GM20431 (cell line): Measurements from ENCODE around the gene EXOC3L4.
"Not testable (repeated sequence)": the region's sequence is repeated elsewhere in the genome, so short reads cannot be mapped to it uniquely, and the experiment has no call there.

Experiments used
- in situ Hi-C: fragments of 300-500 bp; cut with MseI, MboI; formaldehyde crosslinking; loops from one replicate; pipeline ENCODE4 v1.15.0; 2020; ENCODE audit warnings: low sequenced_read_pairs; ENCODE audit not compliant: unreplicated experiment

The EXOC3L4 gene

DNA sequence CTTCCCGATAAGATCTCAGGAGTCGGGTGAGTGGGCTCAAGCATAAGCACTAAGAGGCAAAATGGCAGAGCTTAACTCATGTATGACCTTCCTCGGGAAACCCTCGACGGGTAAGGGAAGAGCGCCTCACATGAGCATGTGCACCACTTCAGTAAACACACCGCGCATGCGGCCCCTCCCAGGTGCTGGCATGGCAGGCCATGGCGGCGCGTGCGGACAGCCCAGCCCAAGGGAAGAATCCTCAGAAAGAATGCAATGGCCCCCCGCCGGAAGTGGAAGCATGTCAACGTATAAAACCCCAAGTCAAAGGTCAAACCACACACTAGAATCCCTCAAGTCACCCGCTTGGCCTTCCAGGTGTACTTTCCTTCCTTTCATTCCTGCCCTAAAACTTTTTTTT lies 22.1 kb downstream of the EXOC3L4 start:
- in situ Hi-C loops, result no loop called here

DNA sequence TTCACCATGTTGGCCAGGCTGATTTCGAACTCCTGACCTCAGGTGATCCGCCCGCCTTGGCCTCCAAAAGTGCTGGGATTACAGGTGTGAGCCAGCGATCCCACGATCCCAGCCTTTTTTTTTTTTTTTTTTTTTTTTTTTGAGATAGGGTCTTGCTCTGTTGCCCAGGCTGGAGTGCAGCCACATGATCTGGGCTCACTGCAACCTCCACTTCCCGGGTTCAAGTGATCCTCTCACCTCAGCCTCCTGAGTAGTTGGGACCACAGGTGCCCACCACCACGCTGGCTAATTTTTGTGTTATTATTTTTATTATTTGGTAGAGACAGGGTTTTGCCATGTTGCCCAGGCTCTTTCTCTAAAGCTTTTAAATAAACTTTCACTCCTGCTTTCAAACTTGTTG lies 23.0 kb downstream of the EXOC3L4 start:
- in situ Hi-C loops, result not testable (repeated sequence)

DNA sequence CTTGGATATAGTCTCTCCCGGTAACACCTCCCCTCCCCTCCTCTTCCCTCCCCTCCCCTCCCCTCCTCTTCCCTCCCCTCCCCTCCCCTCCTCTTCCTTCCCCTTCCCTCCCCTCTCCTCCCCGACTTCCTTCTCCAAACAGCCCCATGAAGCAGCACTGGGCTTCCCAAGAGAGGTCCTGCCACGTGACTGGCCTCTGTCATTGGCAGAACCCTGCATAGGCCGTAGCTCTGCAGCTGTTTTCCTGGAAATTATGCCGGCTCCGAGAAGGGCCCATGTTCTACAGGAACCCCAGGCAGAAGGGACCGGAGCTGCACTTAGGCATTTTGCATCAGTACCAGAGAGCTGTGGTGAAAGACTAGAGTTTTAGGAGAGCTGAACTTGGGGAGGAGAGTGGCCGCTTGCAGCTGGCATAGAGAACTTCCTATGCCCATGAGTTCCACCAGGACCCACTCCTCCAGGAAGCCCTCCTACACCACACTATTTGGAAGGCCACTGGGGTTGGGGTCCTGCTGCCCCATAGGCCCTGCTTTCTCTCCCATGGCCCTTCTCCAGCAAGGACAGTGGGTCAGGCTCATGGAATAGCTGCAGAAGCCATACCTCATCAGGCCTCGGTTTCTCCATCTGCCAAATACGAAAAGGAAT lies 23.6 kb downstream of the EXOC3L4 start:
- in situ Hi-C loops, result no loop called here

DNA sequence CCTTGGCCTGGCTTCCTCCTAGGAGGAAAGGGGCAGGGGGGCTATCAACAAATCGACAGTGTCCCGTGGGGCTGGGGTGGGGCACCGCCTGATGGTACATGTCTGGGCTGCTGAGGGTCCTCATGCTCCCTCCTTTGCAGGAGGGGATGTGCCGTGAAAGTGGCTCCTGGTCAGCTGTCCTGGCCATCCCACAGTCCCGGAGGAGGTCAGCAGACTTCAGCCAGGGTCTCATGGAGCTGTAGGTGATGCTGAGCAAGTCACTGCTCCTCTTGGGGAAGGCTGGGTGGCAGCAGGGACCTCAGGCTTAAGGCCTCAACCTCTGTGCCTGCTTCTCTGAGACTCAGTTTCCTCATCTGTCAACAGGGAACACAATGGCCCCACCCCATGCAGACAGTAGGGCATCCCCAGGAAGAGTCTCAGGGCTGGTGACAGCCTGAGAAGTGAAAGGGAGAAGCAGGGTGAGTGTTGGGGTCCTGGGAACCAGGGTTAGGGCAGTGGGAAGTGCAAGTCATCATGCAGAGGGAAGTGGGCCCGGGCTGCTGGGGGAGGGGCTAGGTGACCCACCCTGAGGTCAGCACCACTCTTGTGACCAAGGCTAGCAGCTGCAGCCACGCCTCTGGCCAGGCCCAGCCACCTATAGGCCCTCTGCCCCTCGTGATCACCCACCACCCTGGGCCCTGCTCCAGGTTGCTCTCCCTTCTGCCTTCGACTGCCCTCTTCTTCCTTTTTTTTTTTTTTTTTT lies 24.3 kb downstream of the EXOC3L4 start:
- in situ Hi-C loops, result no loop called here

DNA sequence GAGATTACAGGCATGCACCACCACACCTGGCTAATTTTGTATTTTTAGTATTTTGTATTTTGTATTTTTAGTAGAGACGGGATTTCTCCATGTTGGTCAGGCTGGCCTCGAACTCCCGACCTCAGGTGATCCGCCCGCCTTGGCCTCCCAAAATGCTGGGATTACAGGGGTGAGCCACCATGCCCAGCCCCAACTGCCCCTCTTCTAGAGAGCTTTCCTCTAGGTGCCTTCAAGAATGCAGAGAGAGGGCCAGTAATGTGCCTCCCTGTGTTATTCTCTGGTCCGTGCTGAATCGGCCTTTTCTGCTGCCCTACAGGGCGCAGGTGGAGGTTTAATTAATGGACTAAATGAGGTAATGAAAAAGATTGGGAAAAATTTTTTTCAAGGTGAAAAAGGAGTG lies 25.0 kb downstream of the EXOC3L4 start:
- in situ Hi-C loops, result not testable (repeated sequence)

DNA sequence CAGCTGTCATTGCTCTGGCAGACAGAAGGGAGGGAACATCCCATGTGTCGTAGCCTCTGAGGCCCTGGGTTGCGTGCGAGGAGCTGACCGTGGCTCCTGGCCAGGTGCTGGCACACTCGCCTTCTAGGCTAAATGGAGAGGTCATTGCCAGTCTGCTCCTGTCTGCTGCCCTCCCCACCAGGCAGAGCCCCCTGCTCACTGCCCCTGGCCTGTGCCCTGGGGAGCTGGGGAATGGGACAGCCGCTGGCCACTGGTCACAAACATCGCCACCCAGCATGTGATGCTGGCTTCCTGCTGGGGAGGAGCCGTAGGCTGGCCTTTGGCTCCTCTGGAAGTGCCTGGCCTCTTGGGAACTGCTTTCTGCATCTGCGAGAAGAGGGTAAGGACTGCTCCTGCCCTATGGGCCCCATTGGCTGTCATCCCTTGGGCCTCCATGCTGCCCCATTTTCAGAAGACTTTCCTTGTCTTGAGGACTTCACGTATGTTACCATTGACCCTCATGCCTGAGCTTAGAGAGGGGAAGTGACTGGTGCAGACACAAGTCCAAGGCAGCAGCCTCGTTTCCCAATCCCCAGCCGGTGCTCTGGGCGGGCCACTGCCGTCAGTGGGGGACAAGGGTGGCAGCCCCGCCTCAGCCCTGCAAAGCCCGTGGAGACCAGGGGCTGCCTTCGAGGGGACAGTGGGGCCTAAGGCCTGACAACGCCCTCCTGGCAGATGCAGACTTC lies 26.8 kb downstream of the EXOC3L4 start:
- in situ Hi-C loops, result no loop called here

DNA sequence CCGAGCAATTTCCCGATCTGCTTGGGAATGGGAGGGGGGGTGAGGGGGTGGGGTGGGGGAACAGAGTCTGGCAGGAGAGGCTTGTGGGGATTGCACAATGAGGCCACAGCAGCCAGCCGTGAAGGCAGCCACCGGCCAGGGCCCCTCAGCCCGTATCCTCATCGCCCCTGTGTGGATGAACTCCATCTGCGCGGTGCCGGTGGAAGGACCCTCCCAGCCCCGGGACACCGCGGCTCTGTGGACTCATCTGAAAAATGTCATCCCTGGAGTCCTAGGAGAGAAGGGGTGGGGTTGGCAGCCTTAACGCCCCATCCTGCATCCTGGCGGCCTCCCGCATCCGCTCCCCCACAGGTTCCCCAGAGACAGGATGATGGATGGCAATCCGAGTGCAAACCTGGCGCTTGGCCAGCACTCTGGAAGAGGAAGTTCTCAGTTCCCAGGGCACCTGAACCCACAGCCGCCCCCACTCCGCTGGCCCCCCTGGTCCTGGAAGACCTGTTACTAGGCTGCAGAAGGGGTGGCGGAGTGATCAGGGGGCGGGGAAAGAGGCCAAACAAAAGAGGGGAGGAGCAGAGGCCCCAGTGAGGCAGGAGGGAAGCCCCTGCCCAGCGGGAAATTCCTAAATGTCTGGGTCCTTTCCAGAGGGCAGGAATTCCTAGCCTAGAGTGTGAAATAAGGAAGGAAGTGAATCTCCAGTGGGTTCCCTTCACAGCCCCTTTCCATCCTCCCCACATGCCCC lies 27.5 kb downstream of the EXOC3L4 start:
- in situ Hi-C loops, result no loop called here

DNA sequence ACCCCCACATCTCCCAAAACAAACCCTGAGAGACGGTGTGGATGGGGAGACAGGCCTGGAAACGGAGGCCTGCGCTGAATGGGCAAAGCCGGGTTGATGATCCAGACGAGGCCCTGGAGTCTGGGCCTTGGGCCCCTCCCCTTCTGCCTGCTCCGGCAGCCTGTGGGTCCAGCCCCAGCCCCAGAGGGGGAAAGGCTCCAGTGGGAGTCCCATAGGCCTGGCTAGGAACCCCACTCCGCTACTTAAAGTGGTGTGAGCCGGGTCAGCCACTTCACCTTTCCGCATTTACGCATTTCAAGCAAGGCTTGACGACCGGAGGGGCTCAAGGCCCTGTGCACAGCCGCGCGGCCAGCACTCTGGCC lies 28.0 kb downstream of the EXOC3L4 start:
- in situ Hi-C loops, result no loop called here

DNA sequence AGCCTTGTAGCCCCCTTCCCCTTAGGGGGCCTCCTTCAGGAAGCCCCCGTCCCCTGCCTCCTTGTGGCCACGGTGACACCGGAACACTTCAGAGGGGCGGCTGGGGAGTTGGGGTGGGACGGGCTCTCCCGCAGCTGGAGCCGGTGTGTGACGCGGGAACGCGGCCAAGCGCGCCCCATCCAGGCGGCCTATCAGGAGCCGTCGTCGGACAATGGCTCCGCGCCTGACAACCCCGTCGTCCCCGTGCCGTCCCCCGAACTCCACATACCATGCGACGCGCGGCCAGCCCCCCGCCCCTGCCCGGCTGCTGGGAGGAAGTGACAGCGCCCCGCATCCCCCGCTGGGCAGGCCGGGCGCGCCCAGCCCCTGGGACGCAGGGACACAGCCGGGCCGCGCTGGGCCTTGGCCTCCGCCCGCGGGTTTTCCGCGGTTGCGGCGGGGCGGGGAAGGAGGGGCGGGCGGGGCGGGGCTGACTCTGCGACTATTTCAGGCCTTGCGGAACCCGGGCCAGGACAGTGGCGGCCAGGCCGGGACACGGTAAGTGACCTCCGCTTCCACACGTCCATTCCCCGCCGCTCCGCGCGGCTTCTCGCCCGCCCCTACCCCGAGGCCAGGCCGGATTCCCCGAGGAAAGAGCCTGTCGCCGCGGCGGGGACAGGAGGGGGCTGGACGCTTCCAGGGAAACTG lies 28.6 kb downstream of the EXOC3L4 start, which contains the start of gene TNFAIP2:
Gene TNFAIP2, plus strand, starts transcription at position 515 of the 687 bp plus-strand sequence. CDS start 2,997 bp downstream, outside the sequence.
- in situ Hi-C loops, result no loop called here

DNA sequence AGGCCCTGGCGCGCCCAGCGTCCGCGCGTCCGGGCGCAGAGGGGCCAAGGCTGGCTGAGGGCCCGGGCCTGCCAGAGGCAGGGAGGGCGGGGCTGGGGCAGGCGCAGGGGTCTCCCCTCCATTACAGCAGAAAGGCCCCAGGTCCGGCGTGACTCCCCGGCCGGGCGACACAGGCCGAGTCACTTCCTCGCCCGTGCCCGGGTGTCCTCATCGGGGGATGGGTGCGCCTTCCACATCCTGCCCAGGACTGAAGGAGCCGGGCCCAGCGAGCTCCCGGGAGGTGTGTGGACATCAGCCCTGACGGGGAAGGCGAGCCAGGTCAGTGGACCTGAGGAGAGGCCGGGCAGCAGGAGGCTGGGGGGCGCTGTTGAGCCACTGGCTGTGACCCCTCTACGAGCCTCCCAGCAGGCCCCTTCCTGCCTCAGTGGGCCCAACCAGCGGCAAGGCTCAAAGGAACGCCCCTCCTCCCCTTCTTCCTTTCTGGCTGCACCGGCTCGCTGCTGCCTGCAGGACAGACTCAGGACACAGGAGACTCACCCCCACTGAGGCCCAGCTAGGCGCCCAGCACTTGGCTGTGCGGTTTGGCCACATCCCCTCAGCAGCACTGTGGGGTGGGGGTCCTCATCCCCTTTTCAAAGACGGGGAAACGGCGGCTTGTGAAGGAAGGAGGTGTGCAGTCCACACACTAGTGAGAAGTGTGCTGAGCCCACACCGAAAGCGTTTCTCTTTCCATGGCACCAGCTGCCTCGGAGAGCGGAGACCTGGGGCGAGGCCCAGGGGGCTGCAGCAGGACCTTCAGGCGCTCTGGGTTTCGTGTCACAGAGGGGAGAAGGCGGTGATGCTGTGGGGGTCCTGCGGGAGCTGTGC lies 29.3 kb downstream of the EXOC3L4 start:
- in situ Hi-C loops, result no loop called here

DNA sequence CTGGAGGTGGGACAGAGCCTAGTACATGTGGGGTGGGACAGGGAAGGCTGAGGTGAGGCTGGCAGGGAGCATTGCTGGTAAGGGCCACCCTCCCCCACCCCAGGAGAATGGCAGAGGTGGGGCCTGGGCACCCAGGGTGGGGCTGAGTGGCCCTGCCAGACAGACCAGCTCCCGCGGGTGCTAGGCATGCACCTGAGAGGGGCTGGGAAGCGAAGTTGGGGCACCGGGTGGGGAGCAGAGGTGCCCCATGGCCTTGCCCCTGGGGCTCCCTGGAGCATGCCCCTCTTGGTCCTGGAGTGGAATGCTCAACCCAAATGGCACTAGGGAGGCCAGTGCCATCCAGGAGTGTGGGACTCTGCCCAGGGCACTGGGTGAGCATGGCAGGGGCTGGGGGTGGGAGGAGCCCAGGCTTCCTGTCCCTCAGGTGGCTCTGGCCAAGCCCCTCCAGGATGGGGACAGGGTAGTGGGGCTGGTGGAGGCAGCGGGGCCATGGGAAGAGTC lies 30.0 kb downstream of the EXOC3L4 start:
- in situ Hi-C loops, result no loop called here

DNA sequence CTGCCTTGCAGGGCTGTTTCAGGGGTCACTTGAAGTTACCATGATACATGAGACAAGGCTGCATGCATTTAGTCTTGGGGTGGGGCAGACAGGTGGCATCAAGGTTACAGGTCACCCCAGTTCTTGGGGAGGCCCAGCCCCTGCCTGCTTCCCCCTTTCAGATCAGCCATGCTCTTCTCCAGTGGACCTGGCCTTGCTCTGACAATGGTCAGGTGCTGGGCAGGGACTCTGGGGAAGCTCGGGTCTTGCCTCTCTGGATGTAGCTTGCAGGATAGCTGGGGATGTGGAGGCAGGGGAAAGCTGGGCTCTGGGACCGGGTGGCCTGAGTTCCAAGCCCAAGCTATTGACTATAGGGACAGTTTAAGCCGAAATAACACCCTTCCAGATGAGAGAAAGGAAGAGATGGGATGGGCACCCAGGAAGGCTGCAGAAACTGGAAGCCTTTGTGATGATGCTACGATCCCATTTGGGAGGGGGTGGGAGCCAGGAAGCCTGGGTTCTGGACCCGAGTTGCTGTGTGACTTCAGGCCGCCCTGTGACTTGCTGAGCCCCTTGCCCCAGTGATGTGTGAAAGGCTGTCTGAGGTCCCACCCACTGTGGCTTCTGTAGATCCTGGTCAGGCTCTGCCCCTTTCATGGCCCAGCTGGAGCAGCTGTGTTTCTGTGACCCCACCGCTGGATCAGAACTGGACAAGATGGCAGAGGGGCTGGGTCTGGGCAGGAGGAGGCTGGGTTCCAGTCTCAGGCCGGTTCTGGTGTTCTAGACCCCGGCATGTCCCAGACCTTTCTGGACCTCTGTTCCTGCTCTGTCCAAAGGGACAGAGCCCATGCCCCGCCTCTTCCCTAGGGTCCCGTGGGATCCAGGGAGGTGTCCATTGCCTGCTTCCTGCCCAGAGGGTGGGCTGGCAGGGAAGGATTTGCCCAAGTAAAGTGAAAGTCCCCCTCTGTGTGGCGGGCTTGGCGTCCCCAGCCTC lies 30.9 kb downstream of the EXOC3L4 start:
- in situ Hi-C loops, result no loop called here

DNA sequence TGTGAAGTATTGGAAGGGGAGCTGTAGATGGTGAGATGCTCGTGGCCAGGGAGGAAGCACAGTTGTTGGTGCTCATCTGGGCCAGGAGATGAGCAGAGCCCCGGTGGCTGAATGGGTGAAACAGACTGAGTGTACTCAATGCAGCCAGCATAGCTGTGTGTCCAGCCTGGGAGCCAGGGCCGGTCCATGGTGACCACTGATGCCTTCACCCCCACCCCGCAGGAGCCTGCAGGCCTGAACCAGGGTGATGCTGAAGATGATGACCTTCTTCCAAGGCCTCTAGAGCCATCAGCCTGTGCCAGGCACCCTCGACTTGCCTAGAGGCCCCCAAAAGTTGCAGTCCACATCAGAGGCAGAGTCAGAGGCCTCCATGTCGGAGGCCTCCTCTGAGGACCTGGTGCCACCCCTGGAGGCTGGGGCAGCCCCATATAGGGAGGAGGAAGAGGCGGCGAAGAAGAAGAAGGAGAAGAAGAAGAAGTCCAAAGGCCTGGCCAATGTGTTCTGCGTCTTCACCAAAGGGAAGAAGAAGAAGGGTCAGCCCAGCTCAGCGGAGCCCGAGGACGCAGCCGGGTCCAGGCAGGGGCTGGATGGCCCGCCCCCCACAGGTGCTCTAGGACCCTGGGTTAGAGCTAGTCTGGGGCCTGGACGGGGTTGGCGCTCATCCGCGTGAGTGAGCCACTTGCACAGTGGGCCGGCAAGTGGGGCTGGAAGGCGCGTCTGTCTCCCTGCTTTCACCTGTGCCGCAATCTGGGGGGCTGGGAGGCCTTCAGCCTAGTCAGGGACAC lies 31.8 kb downstream of the EXOC3L4 start:
- in situ Hi-C loops, result no loop called here

DNA sequence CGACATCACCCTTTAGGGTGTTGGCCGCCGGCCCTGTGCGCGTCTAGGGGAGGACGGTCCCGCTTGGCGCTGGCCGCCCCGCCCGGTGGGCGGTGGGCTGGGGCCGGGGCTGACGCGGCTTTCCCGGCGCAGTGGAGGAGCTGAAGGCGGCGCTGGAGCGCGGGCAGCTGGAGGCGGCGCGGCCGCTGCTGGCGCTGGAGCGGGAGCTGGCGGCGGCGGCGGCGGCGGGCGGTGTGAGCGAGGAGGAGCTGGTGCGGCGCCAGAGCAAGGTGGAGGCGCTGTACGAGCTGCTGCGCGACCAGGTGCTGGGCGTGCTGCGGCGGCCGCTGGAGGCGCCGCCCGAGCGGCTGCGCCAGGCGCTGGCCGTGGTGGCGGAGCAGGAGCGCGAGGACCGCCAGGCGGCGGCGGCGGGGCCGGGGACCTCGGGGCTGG lies 32.4 kb downstream of the EXOC3L4 start:
- in situ Hi-C loops, result no loop called here

DNA sequence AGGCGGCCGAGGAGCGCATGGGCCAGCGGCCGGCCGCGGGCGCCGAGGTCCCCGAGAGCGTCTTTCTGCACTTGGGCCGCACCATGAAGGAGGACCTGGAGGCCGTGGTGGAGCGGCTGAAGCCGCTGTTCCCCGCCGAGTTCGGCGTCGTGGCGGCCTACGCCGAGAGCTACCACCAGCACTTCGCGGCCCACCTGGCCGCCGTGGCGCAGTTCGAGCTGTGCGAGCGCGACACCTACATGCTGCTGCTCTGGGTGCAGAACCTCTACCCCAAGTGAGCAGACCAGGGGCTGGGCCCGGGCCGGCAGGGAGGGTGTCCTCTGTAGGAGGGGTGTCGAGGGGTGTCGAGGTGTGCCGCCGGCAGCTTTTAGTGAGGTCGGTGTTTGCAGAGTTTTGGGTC lies 32.8 kb downstream of the EXOC3L4 start:
- in situ Hi-C loops, result no loop called here

DNA sequence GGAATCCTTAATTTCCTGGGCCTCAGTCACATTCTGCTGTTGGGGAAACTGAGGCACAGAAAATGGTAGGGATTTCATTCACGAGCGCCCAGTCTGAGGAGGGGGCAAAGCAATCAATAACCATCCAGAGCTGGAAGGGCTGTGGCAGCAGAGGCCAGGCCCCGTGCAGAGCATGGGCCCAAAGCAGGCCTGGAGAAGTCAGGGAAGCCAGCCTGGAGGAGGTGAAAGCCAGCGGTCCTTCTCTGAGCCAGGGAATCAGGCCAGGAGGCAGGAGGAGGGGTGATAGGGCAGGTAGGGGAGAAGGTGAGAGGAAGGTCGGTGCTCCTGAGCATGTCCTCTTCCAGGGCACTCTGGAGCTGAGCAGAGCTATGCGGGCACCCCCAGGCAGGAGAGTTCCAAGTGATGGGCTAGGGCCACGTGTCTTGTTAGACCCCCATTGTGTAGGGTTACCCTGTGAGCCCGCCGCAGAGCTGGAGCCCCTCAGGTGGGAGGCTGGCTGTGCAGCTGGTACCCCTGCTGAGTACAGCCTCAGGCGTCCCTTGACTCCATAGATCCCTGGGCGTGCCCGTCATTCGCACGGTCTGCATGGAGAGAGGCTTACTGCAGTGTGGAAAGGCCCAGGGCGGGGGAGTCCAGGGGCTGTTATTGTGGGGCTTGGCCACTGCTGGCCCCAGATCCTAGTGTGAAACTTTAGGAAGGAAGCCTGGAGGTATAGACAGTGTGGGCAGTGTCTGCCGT lies 33.5 kb downstream of the EXOC3L4 start:
- in situ Hi-C loops, result no loop called here
